Right kidney (tissue), 1 donor: ENCODE data around the gene MT1E.
"Not testable (repeated sequence)": the region's sequence is repeated elsewhere in the genome, so short reads cannot be mapped to it uniquely, and the experiment has no call there.

Experiments
- DNase-seq: peaks from one replicate; pipeline ENCODE4 v3.0.0-alpha.2; 2016

Gene MT1E

GRCh38 chr16:56671691-56672090, 46.1 kb downstream of the MT1E start:
- not testable (repeated sequence) for DNase-seq

GRCh38 chr16:56672171-56672570, 46.6 kb downstream of the MT1E start:
- not testable (repeated sequence) for DNase-seq

GRCh38 chr16:56672761-56673536, 47.4 kb downstream of the MT1E start:
- DNase-seq = no peak

- DNase-seq = peak; percentile 44
Observed at GRCh38 chr16:56673921-56674320, 48.3 kb downstream of the MT1E start.

GRCh38 chr16:56674570-56674969, 49.0 kb downstream of the MT1E start:
- DNase-seq = not testable (repeated sequence)

- peak; percentile 31 for DNase-seq
Observed at GRCh38 chr16:56675685-56676210, 50.2 kb downstream of the MT1E start.
